GM10248 (cell line): ENCODE measurements around the gene LARGE1.

Source experiments
- CTCF ChIA-PET: fragments of 300-600 bp; sonication (Branson Sonifier 250); formaldehyde crosslinking; extraction: SDS; loops from one replicate; lab custom pipeline; 2021; ENCODE audit warnings: antibody characterized with exemption; lab: Yijun Ruan, JAX
- POLR2A ChIA-PET: fragments of 350-650 bp; sonication (Branson Sonifier 250); formaldehyde crosslinking; extraction: SDS; loops from one replicate; lab custom pipeline; 2020; ENCODE audit warnings: antibody characterized with exemption; lab: Yijun Ruan, JAX
- DNase-seq: peaks from one replicate; pipeline ENCODE4 v3.0.0; 2012; ENCODE audit errors: extremely low spot score
- CTCF ChIP-seq: IDR thresholded peaks from 2 replicates; pipeline ENCODE4 v1.5.1; 2012; ENCODE audit warnings: mild to moderate bottlenecking, low read depth; ENCODE audit errors: extremely low read depth, missing control alignments, control extremely low read depth

Gene LARGE1

DNA sequence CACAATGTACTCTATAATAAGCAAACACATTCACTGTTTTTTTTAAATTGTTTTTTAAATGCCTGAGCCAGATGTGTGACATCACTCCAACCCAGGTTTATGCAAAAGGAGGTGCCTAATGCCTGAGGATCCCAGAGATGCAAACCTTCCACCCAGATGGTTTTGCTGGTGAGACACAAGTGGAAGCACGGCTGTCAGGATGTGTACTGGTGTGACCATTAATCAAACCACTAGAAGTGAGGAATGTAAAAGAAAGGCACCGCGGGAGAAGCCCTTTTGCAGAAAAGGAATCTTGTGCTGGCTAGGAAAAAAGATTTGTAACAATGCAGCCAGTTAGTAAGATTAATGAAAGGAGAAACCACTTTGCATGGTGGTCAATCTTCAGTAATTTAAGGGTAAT, 407.4 kb downstream of the LARGE1 start:
- no peak for DNase-seq
- TF ChIP-seq CTCF = no peak
- POLR2A ChIA-PET = no interaction called here
- CTCF ChIA-PET = no interaction called here

- DNase-seq = no peak
- POLR2A ChIA-PET = no interaction called here
- no peak for TF ChIP-seq CTCF
- CTCF ChIA-PET = interaction anchor here (0.6 to 1.7 kb wide), 6 partner anchors 8 to 23 kb away, joined by 3 to 8 read pairs (median 3); no protein-coding TSS in a partner anchor
Observed at GRCh38 chr22:33510429-33510904, 409.8 kb downstream of the LARGE1 start.

DNA sequence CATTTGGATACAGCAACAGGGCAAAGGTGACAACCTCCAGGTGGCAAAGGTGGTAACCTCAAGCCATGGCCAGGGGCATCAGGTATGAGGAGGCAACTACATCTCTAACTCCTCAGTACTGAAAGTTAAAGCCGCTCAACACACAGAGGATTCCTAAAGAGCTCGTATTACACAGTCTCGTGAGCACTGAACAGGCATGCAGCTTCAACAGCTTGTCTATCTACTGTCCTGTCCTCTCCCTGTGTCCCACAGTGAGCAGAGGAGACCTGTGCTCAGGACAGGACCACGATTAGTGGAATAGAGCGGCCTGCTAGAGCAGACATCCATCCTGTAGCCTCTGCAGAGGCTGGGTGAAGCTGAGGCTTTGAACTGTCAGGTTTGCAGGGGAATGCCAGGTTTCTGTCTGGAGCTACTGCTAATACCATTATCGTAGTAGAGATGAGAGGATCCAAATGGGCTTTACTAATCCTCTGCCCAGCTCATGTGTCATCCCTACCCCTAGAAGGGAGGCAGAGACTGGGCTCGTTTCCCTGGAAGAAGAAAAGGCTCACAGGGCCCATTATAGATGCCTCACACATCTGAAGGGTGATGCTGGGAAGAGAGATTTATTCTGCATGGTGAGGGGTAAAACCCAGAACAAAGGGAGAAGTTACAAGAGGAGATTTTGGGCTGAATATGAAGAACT, 415.2 kb downstream of the LARGE1 start:
- no peak for DNase-seq
- ChIA-PET CTCF (interaction anchor here (0.7 to 1.8 kb wide), 5 partner anchors 8 to 111 kb away, joined by 3 to 7 read pairs (median 4); no protein-coding TSS in a partner anchor), POLR2A (interaction anchor here (0.5 kb wide), 1 partner anchor 20 kb away, joined by 3 read pairs; no protein-coding TSS in a partner anchor)

GRCh38 chr22:33496112-33496511, 424.2 kb downstream of the LARGE1 start:
- ChIA-PET POLR2A (no interaction called here), CTCF (interaction anchor here (1.2 kb wide), 1 partner anchor 13 kb away, joined by 3 read pairs; no protein-coding TSS in a partner anchor)
- DNase-seq = no peak
- TF ChIP-seq CTCF = no peak

More for the DNA sequence above, 415.2 kb downstream of the LARGE1 start:
- TF ChIP-seq CTCF = no peak

DNA sequence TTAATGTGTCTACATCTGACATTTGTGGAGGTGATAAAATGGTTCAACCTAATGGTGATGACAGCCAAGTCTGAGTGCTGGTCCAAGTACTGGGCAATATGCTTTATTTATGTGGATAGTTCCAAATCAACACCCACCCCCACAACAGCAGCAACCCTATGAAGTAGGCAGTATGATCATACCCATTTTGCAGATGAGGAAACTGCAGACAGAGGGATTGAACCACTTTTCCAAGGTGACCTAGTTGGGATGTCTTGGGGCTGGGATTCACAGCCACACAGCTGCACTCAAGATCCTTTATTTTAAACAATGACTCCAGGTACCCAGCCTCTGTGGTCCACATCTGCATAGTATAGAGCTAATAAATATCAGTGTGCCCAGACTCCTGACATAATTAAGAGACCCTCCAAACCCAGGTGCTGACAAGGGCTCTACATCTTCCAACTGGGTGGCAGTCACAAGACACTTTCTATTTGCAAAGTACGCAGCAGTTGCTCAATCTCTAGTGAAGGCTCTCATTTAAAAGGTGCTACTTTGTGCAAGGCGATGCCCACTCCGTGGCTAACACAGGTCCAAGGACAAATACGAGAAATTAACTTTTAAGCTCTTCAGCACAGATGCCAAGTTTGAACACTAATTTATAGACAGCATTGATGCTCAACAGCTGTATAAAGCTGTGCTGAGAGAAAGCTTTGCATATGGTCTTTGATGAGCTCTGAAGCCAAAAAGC, 426.6 kb downstream of the LARGE1 start:
- ChIA-PET POLR2A (no interaction called here), CTCF (interaction anchor here (1.0 to 1.3 kb wide), 6 partner anchors 19 to 194 kb away, joined by 3 to 5 read pairs (median 3); no protein-coding TSS in a partner anchor)
- TF ChIP-seq CTCF = no peak
- DNase-seq = no peak

- ChIA-PET POLR2A (no interaction called here), CTCF (interaction anchor here (0.9 to 3.4 kb wide), 5 partner anchors 14 to 171 kb away, joined by 3 to 12 read pairs (median 4); no protein-coding TSS in a partner anchor)
- DNase-seq = peak; percentile 43
- TF ChIP-seq CTCF = no peak
Observed at GRCh38 chr22:33492210-33492651, 428.0 kb downstream of the LARGE1 start.
